HG03521 (cell line): ENCODE measurements around the gene ABHD17C.

ENCODE experiments used
- ATAC-seq: cut with Tn5 transposase; IDR thresholded peaks from one replicate; pipeline ENCODE4 v1.9.1; 2021; ENCODE audit warnings: mild to moderate bottlenecking, moderate library complexity; ENCODE audit not compliant: unreplicated experiment

The ABHD17C gene

GRCh38 chr15:80783260-80783659 lies 88.2 kb downstream of the ABHD17C start:
- ATAC-seq = no peak

DNA sequence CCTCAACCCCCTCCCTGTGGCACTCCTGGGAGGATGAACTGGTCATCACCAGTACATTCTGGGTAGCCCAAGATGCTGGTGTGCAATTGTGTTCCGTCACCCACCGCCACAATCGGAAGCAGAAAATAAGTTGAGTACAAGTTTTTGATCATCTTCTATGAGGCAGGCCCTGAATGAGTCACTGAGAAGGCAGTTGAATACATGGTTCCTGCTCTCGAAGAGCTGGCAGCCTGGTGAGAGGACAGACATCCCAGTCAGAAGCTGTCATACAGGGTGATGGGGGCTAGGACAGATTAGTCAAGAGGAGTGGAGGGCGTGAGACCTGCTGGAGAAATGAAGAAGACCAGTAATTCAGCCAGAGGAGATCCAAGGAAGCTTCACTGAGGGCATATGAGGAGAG lies 90.2 kb downstream of the ABHD17C start:
- ATAC-seq = no peak

DNA sequence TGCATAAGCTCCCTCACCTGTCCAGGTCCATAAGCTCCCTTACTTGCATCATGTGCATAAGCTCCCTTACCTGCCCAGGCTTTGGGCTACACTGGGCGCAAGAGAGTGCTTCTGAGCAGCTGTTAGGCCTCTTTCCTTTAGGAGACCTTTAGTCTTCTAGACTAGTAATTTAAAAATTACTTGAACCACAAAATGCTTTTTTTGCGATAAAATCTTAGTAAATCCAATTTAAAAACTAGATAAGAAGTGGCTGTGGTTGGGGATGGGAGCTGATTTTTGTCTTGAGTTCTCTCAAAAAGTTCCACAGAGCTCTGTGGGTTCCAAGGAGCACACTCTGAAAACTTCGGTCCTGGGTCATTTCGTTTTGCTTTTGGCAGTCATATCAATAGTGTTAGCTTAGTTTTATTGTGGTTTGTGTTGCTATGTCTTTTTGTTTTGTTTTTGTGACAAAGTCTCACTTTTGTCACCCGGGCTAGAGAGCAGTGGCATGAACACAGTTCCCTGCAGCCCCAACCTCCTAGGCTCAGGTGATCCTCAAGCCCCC lies 90.8 kb downstream of the ABHD17C start:
- ATAC-seq = no peak

DNA sequence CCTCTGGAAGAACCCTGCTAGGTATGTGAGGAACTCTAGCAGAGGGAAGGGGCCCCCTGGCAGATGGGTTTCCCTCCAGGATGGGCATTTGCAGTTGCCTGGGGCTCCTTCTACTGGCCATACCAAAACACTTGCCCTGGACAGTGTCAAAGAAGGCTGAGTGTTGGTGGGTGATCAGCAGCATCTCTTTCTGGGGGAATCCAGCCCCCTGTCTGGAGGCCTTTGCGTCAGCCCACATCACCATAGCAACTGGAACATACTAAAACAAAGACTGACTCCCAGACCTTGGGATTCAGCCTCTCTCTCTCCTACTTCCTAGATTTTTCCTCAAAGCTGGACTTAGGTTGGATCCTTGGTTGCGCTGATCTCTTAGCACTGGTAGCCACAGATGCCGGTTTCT lies 92.2 kb downstream of the ABHD17C start:
- ATAC-seq = no peak

DNA sequence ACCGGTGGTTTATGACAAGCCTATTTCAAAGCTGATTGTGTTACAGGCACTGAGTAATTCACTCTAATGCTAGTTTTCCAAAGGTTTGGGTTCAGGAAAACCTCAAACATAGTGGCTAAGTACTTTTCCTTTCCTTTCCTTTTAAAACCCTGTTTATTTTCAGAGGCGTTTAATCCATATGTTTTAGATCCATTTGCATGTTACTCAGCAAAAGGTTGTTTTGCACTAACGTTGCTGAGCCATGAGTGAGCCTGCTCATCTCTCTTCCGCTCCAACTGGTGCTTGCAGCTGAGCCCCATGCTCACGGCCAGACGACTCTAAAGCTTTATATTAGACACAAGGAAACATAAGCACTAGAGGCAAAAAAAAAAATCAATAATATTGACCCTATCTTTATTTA lies 93.4 kb downstream of the ABHD17C start:
- ATAC-seq = no peak

DNA sequence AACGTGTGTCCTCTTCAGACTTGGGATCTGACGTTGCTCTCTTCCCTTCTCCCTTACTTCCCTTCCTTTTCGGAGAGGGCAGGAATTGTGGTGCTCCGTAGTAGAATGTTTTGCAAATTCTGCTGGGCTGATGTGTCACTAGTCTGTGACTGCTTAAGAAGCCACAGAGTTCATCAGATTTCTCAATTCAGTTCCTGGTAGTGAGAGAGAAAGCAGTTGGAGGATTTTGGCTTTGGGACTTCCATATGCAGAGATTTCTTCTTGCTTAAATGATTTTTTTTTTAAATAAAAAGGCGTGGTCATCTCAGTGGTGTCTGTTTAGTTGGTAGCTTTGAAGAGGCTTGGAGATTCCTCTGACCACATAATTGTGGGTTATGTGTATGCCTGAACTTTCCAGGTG lies 94.2 kb downstream of the ABHD17C start:
- no peak for ATAC-seq

GRCh38 chr15:80789796-80790195 lies 94.7 kb downstream of the ABHD17C start:
- no peak for ATAC-seq

DNA sequence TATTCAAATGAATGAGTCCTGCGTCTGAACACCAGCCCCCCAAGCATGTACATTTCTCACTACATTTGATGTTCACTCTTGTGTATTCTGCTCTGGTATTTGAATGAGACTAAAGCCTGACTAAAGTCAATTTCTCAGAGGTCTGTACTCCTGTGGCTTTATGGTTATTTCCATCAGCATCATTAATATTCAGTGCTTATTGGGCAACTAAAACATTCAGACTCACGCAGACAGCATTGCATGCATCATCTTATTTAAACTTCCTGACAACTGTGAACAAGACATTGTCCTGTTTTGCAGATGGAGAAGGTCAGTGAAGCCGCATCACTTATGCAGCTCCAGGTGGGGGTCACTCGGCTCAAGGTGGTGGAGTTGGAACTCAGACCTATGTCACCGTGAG lies 95.1 kb downstream of the ABHD17C start:
- no peak for ATAC-seq

DNA sequence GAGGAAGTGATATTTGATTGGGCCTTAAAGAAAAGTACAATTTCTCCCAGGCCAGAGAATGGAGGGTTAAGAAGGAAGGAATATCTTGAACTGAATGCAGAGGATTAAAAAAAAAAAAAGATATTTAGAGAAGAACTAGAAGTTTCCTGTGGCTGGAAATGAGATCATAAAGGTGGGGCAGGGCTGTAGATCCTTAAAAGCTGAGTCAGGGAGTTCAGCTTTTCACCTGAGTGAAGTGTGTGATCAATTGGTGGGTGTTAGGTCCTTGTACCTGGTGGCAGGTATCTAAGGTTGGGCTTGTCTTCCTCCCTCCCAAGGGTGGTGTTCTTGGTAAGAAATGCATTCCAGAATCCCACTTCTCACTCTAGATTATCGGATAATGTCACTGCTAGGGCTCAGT lies 95.9 kb downstream of the ABHD17C start:
- no peak for ATAC-seq

- ATAC-seq = no peak
These were observed 101.3 kb downstream of the ABHD17C start for GRCh38 chr15:80796407-80796806.

DNA sequence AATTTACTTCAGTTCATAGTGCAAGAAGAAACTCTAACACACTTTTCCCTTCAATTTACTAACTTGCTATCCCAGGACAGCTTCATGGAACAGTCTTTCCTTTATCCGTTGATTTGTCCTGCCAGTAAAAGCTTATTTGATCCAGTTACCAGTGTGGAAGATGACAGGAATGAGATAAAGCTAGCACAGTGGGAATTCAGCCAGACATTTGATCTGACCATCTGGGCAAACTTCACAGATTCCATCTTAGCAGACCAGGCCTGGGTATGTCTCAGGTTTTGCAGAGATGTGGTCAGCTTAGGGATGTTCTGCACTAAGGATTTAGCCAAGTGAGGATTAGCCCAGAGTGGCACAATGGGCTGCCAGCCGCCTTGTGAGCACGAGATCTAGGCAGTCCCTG lies 103.8 kb downstream of the ABHD17C start:
- no peak for ATAC-seq

- ATAC-seq = no peak
These were observed 105.0 kb downstream of the ABHD17C start for GRCh38 chr15:80800067-80800466.

DNA sequence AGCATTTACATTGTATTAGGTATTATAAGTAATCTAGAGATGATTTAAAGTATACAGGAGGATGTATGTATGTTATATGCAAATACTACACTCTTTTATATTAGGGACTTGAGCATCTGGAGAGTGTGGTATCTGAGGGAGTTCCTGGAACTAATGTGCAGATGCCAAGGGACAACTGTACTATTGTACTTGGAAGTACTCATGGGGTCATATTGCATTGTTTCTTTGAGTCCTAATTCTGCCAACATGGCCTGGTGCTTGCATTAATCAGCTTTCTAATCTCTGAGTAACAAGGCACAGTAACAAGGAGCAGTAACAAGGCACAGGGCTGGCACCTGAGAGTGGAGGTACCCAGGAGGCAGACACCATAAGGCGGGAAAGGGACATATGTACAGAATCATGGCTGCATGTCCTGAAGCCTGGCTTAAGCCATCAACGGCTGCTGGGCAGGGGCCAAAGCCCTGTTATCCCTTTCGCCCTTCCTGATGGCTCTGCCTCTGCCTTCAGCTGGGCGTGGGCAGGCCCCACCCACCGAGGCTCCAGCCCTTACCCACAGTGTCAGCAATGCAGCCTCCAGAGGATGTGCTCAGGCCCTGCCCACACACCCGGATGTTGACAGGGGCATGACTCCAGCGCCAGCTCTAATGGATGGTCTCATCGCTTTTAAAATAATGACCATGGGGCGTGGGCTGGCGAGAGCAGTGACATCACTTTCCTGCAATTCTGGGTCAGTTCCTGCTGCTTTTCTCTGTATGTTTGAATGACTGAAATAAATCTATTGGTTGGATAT lies 107.0 kb downstream of the ABHD17C start:
- ATAC-seq = no peak

GRCh38 chr15:80803580-80804525 lies 108.7 kb downstream of the ABHD17C start:
- no peak for ATAC-seq

- ATAC-seq = no peak
These were observed 109.9 kb downstream of the ABHD17C start for GRCh38 chr15:80804970-80805495.
